ENCODE results near the gene MARK3. TPM values are rescaled to one million over a fixed set of nuclear protein-coding genes. Genes with fewer than 3 reads are reported as not detected.

The MARK3 gene
- total RNA-seq, 4 donors from 2014 or later = 50.7 to 111 (median 89.1) TPM

GRCh38 chr14:103504991-103505565 lies 119.9 kb downstream of the MARK3 start:
- DNase-seq = peak; percentile 3 to 8
- no peaks in the 10 kb centered on the region for H3K4me1 ChIP-seq
- H3K36me3 ChIP-seq = no peaks in the 10 kb centered on the region
- no peak overlapping the region for H3K4me3 ChIP-seq
- no peaks in the 10 kb centered on the region for H3K27me3 ChIP-seq
- TF ChIP-seq CTCF (IDR thresholded peaks at IDR 0.05) (no peak), POLR2A (IDR thresholded peaks at IDR 0.05) (no peak)
- intact Hi-C loops (cut with DNase I; ENCODE audit: low total_unique reads) = loop anchor here (5.0 kb wide), 1 partner anchor 42 kb away; no protein-coding TSS in a partner anchor
- H3K9me3 ChIP-seq = no peaks in the 10 kb centered on the region
- H3K27ac ChIP-seq = no peak overlapping the region

GRCh38 chr14:103507751-103508150 lies 122.5 kb downstream of the MARK3 start:
- no peak overlapping the region for H3K4me3 ChIP-seq
- DNase-seq = peak in 1 of 2 donors; percentile 1
- peaks cover 0 to 5% of the 10 kb centered on the region in 2 donors for H3K4me1 ChIP-seq
- H3K27ac ChIP-seq = no peak overlapping the region
- H3K36me3 ChIP-seq = no peaks in the 10 kb centered on the region
- intact Hi-C loops (cut with DNase I; ENCODE audit: low total_unique reads) = no loop called here
- TF ChIP-seq POLR2A (IDR thresholded peaks at IDR 0.05) (no peak), CTCF (IDR thresholded peaks at IDR 0.05) (no peak)
- no peaks in the 10 kb centered on the region for H3K27me3 ChIP-seq
- no peaks in the 10 kb centered on the region for H3K9me3 ChIP-seq

- intact Hi-C loops (cut with DNase I; ENCODE audit: low total_unique reads) = no loop called here
- Histone ChIP-seq H3K27me3 (no peaks in the 10 kb centered on the region), H3K36me3 (no peaks in the 10 kb centered on the region), H3K4me1 (peaks cover 3 to 9% of the 10 kb centered on the region in 2 donors), H3K27ac (no peak overlapping the region), H3K9me3 (no peaks in the 10 kb centered on the region), H3K4me3 (no peak overlapping the region)
- DNase-seq = no peak
- TF ChIP-seq POLR2A (IDR thresholded peaks at IDR 0.05) (no peak), CTCF (IDR thresholded peaks at IDR 0.05) (no peak)
Observed at GRCh38 chr14:103508521-103509329, 123.5 kb downstream of the MARK3 start.

- Histone ChIP-seq H3K27me3 (no peaks in the 10 kb centered on the region), H3K4me3 (no peak overlapping the region), H3K4me1 (peaks cover 4 to 9% of the 10 kb centered on the region in 2 donors), H3K27ac (no peak overlapping the region), H3K9me3 (no peaks in the 10 kb centered on the region), H3K36me3 (no peaks in the 10 kb centered on the region)
- DNase-seq = no peak
- no peak for TF ChIP-seq CTCF (IDR thresholded peaks at IDR 0.05)
- no peak for TF ChIP-seq POLR2A (IDR thresholded peaks at IDR 0.05)
- intact Hi-C loops (cut with DNase I; ENCODE audit: low total_unique reads) = no loop called here
Observed at GRCh38 chr14:103509864-103510723, 124.9 kb downstream of the MARK3 start.
